Neural cell (in vitro differentiated cells): ENCODE measurements around the gene CEMP1. TPM values are rescaled to one million over a fixed set of nuclear protein-coding genes. Genes with fewer than 3 reads are reported as not detected.

Source experiments
- H2AFZ ChIP-seq: fragments of 200-600, 300-800 bp; sonication (generic), shearing (Covaris generic); 2 replicates; pipeline ENCODE4 v1.6.0; 2014; ENCODE audit warnings: low read depth, mild to moderate bottlenecking, antibody characterized with exemption, low read length, moderate library complexity
- H3F3A ChIP-seq: fragments of 200-600 bp; shearing (Covaris generic); 2 replicates; pipeline ENCODE4 v1.6.1; 2016; ENCODE audit warnings: mild to moderate bottlenecking, moderate library complexity, mixed read lengths, antibody characterized with exemption, low read length; ENCODE audit not compliant: insufficient read depth, poor library complexity, severe bottlenecking
- H3K27ac ChIP-seq: fragments of 200-600, 300-800 bp; sonication (generic), shearing (Covaris generic); 2 replicates; pipeline ENCODE4 v1.5.1; 2014; ENCODE audit warnings: mild to moderate bottlenecking, low read length, moderate library complexity
- H3K27me3 ChIP-seq: fragments of 300-800, 200-600 bp; sonication (generic), shearing (Covaris generic); 2 replicates; pipeline ENCODE4 v1.6.0; 2014; ENCODE audit warnings: mild to moderate bottlenecking, low read depth, low read length, moderate library complexity; ENCODE audit not compliant: insufficient read depth
- H3K36me3 ChIP-seq: fragments of 300-800, 200-600 bp; sonication (generic), shearing (Covaris generic); 2 replicates; pipeline ENCODE4 v1.5.1; 2014; ENCODE audit warnings: mild to moderate bottlenecking, antibody characterized with exemption, low read length, moderate library complexity; ENCODE audit not compliant: insufficient read depth
- H3K4me2 ChIP-seq: fragments of 300-800, 200-600 bp; sonication (generic), shearing (Covaris generic); 2 replicates; pipeline ENCODE4 v1.6.0; 2014; ENCODE audit warnings: mild to moderate bottlenecking, low read length
- H3K4me3 ChIP-seq: fragments of 300-800, 200-600 bp; sonication (generic), shearing (Covaris generic); 2 replicates; pipeline ENCODE4 v1.5.1; 2014; ENCODE audit warnings: mild to moderate bottlenecking, low read length, moderate library complexity
- H3K79me2 ChIP-seq: fragments of 200-600 bp; shearing (Covaris generic); replicated peaks from 2 replicates; pipeline ENCODE4 v1.6.0; 2014; ENCODE audit warnings: mild to moderate bottlenecking, low read length, moderate library complexity; ENCODE audit not compliant: insufficient read depth
- H3K9ac ChIP-seq: fragments of 300-800, 200-600 bp; sonication (generic), shearing (Covaris generic); 2 replicates; pipeline ENCODE4 v1.6.1; 2016; ENCODE audit warnings: mild to moderate bottlenecking, low read length, mixed read lengths
- H3K9me2 ChIP-seq: fragments of 200-600 bp; shearing (Covaris generic); 2 replicates; pipeline ENCODE4 v1.6.1; 2016; ENCODE audit warnings: mild to moderate bottlenecking, low read length, mixed read lengths; ENCODE audit not compliant: insufficient read depth
- H3K9me3 ChIP-seq: fragments of 200-600, 300-800 bp; sonication (generic), shearing (Covaris generic); 2 replicates; pipeline ENCODE4 v1.6.1; 2016; ENCODE audit warnings: mild to moderate bottlenecking, mixed run types, low read length, moderate library complexity, mixed read lengths
- H4K20me1 ChIP-seq: fragments of 200-600 bp; shearing (Covaris generic); 2 replicates; pipeline ENCODE4 v1.6.1; 2016; ENCODE audit warnings: mild to moderate bottlenecking, mixed run types; ENCODE audit not compliant: insufficient read depth
- CTCF ChIP-seq: fragments of 450-650 bp; IDR thresholded peaks from 2 replicates; pipeline ENCODE4 v1.5.1; 2014; ENCODE audit warnings: antibody characterized with exemption, mild to moderate bottlenecking, moderate library complexity; ENCODE audit not compliant: poor library complexity, severe bottlenecking
- EP300 ChIP-seq: fragments of 450-650 bp; conservative IDR thresholded peaks from 2 replicates; pipeline ENCODE4 v1.6.1; 2014; ENCODE audit warnings: antibody characterized with exemption, mild to moderate bottlenecking, moderate library complexity; ENCODE audit not compliant: poor library complexity, severe bottlenecking
- EZH2 ChIP-seq: fragments of 200-600, 300-800 bp; shearing (Covaris generic), sonication (generic); IDR thresholded peaks from 2 replicates; pipeline ENCODE4 v1.6.1; 2014; ENCODE audit warnings: antibody characterized with exemption, low read length, borderline replicate concordance, mild to moderate bottlenecking; ENCODE audit not compliant: insufficient read depth, poor library complexity, severe bottlenecking
- MXI1 ChIP-seq: fragments of 450-650 bp; conservative IDR thresholded peaks from 2 replicates; pipeline ENCODE4 v1.6.1; 2014; ENCODE audit warnings: antibody characterized with exemption, mild to moderate bottlenecking; ENCODE audit not compliant: poor library complexity, severe bottlenecking
- POLR2AphosphoS5 ChIP-seq: IDR thresholded peaks from 2 replicates; pipeline ENCODE4 v1.6.1; 2012
- RAD21 ChIP-seq: fragments of 450-650 bp; conservative IDR thresholded peaks from 2 replicates; pipeline ENCODE4 v1.6.1; 2014; ENCODE audit warnings: antibody characterized with exemption, mild to moderate bottlenecking, moderate library complexity
- SMC3 ChIP-seq: fragments of 450-650 bp; conservative IDR thresholded peaks from 2 replicates; pipeline ENCODE4 v1.6.1; 2014; ENCODE audit warnings: antibody characterized with exemption, mild to moderate bottlenecking, moderate library complexity; ENCODE audit not compliant: poor library complexity
- TAF1 ChIP-seq: IDR thresholded peaks from 2 replicates; pipeline ENCODE4 v1.6.1; 2012; ENCODE audit warnings: low read depth
- polyA plus RNA-seq: library from polyadenylated mRNA; depleted of rRNA; stranded (reverse); fragments of >200 nt; gene quantifications from 2 replicates; pipeline ENCODE4 v1.2.3, GENCODE V29; 2014
- TF ChIP-seq, protein P1 (sequence below): IDR thresholded peaks from 2 replicates; pipeline ENCODE4 v1.6.1; 2012; ENCODE audit warnings: borderline replicate concordance

CEMP1 gene
- polyA plus RNA-seq, 1 donor from 2014 or later = 0.46 TPM

- Histone ChIP-seq H3K79me2 (no peaks in the 10 kb centered on the region), H2AFZ (no peak overlapping the region), H4K20me1 (no peaks in the 10 kb centered on the region), H3K27me3 (no peaks in the 10 kb centered on the region), H3K4me2 (no peak overlapping the region), H3K36me3 (no peaks in the 10 kb centered on the region), H3K9ac (no peak overlapping the region), H3K9me2 (no peaks in the 10 kb centered on the region), H3K27ac (no peak overlapping the region), H3F3A (no peaks in the 10 kb centered on the region), H3K9me3 (no peaks in the 10 kb centered on the region), H3K4me3 (no peak overlapping the region)
- TF ChIP-seq RAD21 (no peak), SMC3 (no peak), EZH2 (no peak), TAF1 (no peak), POLR2AphosphoS5 (no peak), EP300 (no peak), MXI1 (no peak), CTCF (no peak)
- TF ChIP-seq, protein P1, sequence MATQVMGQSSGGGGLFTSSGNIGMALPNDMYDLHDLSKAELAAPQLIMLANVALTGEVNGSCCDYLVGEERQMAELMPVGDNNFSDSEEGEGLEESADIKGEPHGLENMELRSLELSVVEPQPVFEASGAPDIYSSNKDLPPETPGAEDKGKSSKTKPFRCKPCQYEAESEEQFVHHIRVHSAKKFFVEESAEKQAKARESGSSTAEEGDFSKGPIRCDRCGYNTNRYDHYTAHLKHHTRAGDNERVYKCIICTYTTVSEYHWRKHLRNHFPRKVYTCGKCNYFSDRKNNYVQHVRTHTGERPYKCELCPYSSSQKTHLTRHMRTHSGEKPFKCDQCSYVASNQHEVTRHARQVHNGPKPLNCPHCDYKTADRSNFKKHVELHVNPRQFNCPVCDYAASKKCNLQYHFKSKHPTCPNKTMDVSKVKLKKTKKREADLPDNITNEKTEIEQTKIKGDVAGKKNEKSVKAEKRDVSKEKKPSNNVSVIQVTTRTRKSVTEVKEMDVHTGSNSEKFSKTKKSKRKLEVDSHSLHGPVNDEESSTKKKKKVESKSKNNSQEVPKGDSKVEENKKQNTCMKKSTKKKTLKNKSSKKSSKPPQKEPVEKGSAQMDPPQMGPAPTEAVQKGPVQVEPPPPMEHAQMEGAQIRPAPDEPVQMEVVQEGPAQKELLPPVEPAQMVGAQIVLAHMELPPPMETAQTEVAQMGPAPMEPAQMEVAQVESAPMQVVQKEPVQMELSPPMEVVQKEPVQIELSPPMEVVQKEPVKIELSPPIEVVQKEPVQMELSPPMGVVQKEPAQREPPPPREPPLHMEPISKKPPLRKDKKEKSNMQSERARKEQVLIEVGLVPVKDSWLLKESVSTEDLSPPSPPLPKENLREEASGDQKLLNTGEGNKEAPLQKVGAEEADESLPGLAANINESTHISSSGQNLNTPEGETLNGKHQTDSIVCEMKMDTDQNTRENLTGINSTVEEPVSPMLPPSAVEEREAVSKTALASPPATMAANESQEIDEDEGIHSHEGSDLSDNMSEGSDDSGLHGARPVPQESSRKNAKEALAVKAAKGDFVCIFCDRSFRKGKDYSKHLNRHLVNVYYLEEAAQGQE = no peak
Observed at GRCh38 chr16:2482708-2483534, 48.3 kb downstream of the CEMP1 start.

- H2AFZ ChIP-seq = no peak overlapping the region
- H3K79me2 ChIP-seq = no peaks in the 10 kb centered on the region
- TF ChIP-seq SMC3 (no peak), MXI1 (no peak), EP300 (no peak), EZH2 (no peak), CTCF (no peak), RAD21 (no peak), TAF1 (no peak), POLR2AphosphoS5 (no peak)
- TF ChIP-seq, protein P1 = no peak
- no peaks in the 10 kb centered on the region for H3K9me2 ChIP-seq
- H3K4me2 ChIP-seq = no peak overlapping the region
- H3K27me3 ChIP-seq = no peaks in the 10 kb centered on the region
- H3K9me3 ChIP-seq = no peaks in the 10 kb centered on the region
- no peaks in the 10 kb centered on the region for H3F3A ChIP-seq
- H3K9ac ChIP-seq = no peak overlapping the region
- no peaks in the 10 kb centered on the region for H4K20me1 ChIP-seq
- H3K36me3 ChIP-seq = no peaks in the 10 kb centered on the region
- no peak overlapping the region for H3K4me3 ChIP-seq
- no peak overlapping the region for H3K27ac ChIP-seq
Observed at GRCh38 chr16:2482249-2482648, 49.0 kb downstream of the CEMP1 start.
